Measurements from ENCODE around the gene FRMD4A.
"Not testable (repeated sequence)": the region's sequence is repeated elsewhere in the genome, so short reads cannot be mapped to it uniquely, and the experiment has no call there.

The FRMD4A gene

DNA sequence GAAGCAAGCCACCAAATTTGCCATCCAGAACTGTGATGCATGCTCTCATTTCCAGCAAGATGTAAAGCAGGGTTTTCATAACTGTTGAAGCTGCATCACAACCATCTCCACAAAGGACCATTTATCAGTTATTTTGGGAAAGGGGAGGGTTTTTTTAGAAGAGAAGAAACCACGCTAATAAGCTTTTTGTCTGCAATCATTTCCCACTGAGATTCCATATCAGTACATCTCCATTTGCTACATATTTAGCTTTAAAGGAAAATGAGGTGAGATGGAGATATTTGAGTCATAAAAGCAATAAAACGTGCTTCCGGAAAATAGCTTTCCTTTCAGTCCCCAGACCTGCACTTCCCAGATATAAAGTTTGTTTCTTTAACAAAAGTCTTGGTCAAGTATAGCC lies 258.2 kb downstream of the FRMD4A start:
- in situ Hi-C loops (cut with HindIII; ENCODE audit: low pct_unique_long_range_greater_than_20kb, low sequenced_read_pairs): no loop called here
- no peak for DNase-seq (ENCODE audit: low read depth in 1 of 2, low spot score in 1 of 2)
- no peak for TF ChIP-seq JUND (IDR thresholded peaks at IDR 0.05; ENCODE audit: low read depth)

DNA sequence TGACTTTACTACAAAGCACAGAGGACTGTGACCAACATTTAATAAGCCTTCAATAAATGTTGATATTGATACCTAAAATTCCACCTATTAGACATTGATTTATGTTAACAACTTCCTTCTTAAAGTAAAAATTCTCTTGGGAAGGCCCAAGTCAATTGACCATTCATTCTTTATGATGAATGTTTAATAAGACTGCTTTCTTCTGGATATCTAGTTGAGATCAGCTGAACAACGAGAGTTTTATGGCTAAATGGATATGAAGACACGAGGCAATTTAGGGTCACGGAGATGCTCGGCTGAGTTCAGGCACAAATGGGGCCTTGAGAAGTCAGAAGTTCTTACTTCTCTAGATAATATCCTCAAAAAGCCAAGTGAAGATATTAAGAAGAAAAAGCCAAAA lies 258.8 kb downstream of the FRMD4A start:
- TF ChIP-seq JUND (IDR thresholded peaks at IDR 0.05; ENCODE audit: low read depth): no peak
- no peak for DNase-seq (ENCODE audit: low read depth in 1 of 2, low spot score in 1 of 2)
- in situ Hi-C loops (cut with HindIII; ENCODE audit: low pct_unique_long_range_greater_than_20kb, low sequenced_read_pairs): no loop called here

DNA sequence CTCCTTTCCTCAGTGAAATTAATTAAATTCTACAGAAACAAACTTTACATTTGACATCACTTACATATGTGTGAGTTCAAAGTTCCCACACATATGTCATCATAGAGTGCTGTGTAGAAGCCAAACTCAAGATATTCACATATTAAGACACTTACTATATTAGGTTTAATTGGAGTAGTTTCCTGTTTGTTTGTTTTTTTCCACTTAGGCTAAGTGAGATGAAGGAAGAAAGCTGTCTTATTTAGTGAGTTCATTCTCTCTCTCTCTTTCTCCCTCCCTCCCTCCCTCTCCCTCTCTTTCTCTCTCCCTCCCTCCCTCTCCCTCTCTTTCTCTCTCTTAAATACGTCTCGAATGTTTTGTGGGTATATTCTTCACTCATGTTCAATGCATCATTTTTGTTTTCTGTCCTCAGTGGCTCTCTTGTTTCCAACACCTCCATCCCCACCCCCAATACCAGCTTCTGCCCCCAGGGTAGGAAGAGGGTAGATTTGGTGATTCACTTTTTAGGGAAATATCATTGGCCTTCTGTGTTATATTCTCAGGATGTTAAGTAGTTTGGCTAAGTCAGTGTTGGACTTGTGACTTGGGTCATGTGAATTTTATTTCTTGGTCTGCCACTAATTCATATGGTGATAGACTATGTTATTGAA lies 262.0 kb downstream of the FRMD4A start:
- DNase-seq (ENCODE audit: low read depth in 1 of 2, low spot score in 1 of 2): no peak
- in situ Hi-C loops (cut with HindIII; ENCODE audit: low pct_unique_long_range_greater_than_20kb, low sequenced_read_pairs): no loop called here
- TF ChIP-seq JUND (IDR thresholded peaks at IDR 0.05; ENCODE audit: low read depth): no peak

DNA sequence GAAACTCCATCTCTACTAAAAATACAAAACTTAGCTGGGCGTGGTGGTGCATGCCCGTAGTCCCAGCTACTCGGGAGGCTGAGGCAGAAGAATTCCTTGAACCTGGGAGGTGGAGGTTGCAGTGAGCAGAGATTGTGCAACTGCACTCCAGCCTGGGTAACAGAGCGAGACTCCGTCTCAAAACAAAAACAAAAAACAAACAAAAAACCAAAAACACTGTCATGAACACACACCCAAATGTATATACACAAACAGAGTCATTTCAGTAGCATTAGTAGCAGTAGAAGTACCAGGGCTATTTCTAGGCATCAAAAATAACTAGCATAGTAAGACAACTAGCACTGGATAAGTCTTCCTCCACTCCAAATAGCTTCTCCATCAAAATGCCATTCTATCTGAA lies 263.1 kb downstream of the FRMD4A start:
- in situ Hi-C loops (cut with HindIII; ENCODE audit: low pct_unique_long_range_greater_than_20kb, low sequenced_read_pairs); DNase-seq (ENCODE audit: low read depth in 1 of 2, low spot score in 1 of 2): not testable (repeated sequence)

DNA sequence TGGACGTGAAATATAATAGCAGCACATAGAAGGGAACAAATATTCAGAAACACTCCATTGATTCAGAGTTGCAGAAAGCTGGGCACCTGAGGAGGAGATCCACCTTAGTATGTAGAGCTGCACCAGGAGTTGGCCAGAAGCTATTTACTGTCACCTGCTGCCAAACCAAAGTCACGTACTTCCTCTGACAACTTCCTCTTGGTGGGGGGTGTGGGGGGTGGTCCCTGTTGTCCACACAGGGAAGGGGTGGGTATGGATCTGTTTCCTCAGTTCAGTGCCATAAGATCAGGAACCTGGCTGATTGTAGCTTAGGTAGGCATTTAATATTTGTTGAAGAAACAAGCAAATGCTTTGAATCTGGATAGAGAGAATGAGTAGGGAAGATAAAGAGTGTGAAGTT lies 264.6 kb downstream of the FRMD4A start:
- DNase-seq (ENCODE audit: low read depth in 1 of 2, low spot score in 1 of 2): no peak
- TF ChIP-seq JUND (IDR thresholded peaks at IDR 0.05; ENCODE audit: low read depth): no peak
- in situ Hi-C loops (cut with HindIII; ENCODE audit: low pct_unique_long_range_greater_than_20kb, low sequenced_read_pairs): no loop called here

DNA sequence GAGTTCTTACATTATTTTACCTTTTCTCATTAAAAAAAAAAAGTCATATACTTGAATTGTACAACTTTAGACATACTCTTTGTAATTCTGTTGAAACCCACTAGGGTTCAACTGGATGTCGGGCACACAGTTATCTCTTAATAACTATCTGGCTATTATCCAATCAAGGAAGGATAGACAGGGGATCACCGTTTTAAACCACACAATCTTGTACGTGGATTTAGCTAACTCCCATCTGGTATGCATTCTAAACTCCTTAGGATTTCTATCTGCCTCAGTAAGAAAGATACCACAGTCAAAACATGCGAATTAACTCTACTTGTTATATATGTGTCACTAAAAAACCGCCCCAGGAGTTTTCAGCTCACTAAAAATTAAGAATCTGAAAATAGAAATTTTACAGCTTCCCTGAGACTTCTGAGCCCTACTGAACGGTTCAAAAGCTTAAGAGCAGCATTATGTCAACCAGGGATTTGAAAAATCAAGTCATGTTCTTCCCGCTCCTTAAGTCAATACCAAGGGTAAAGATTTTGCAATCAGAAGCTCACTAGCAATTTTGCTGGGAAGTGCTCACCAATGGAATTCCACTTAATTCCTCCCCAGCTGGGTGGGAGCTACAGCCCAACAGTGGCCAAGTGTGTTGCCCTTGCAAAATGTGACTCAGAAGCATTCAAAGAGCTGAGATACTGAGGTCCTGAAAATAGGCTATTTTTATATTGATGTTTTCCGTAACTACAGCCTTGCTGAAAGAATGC lies 267.0 kb downstream of the FRMD4A start:
- TF ChIP-seq JUND (IDR thresholded peaks at IDR 0.05; ENCODE audit: low read depth): no peak
- no peak for DNase-seq (ENCODE audit: low read depth in 1 of 2, low spot score in 1 of 2)
- in situ Hi-C loops (cut with HindIII; ENCODE audit: low pct_unique_long_range_greater_than_20kb, low sequenced_read_pairs): no loop called here

DNA sequence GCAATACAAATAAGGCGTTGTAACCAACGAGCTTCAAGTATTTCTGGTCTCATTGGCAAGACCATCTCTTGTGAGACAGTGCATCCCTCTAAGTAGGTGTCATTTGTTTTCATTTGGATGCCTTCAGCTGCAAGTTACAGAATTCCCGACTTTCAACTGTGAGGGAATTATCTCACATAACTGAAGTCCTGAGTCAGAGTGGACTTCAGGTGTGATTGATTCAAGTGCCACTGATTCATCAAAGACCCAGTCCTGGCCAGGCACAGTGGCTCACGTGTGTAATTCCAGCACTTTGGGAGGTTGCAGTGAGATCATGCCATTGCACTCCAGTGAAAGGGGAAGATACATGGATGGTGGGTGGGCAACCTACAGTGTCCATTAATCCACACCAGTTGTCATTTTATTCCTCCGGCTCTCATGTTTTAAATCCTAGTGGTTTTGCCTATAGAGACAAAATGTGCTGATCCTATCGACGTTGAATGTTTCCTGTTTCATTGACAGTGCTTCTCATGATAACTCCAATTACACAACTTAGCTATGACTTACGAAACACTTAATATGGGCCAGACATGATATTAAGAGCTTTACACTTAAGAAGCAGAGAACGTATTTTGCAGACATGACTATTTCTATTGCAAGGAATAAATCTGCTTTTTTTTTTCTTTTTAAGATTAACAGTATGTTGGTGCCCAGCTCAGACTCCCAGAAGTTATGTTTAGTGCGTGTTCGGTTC lies 268.0 kb downstream of the FRMD4A start:
- in situ Hi-C loops (cut with HindIII; ENCODE audit: low pct_unique_long_range_greater_than_20kb, low sequenced_read_pairs): no loop called here
- DNase-seq (ENCODE audit: low read depth in 1 of 2, low spot score in 1 of 2): no peak
- no peak for TF ChIP-seq JUND (IDR thresholded peaks at IDR 0.05; ENCODE audit: low read depth)

DNA sequence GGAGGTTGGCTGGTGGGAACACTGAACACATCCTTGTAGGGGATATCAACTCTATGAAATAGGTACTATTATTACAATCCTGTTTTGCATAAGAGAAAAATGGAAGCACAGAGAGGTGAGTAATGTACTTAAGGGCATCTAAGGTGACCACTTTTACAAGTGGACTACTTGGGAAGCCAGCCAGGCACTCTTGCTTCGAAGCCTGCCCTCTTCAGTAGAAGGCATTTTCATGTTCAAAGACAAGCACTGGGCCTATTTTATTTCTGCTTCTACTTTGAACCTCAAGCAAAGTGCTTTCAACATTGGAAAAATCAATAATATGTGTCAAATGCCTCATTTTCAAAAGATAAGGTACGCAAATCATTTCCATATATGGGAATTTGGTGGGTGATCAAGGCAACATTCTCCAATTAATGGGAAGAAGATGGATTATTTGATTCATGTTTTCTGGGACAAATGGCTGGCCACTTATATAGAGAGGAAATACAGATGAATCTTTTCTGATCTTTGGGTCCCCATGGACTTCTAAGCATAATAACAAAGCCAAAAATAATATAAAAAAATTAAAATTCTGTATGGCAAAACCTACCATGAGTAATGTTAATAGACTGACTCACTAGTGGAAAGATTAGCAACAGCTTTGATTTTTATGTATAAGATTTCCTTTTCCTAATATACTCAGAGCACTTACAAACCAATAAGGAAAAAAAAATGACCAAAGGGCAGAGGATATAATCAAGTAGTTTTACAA lies 270.2 kb downstream of the FRMD4A start:
- DNase-seq (ENCODE audit: low read depth in 1 of 2, low spot score in 1 of 2): no peak
- no peak for TF ChIP-seq JUND (IDR thresholded peaks at IDR 0.05; ENCODE audit: low read depth)
- in situ Hi-C loops (cut with HindIII; ENCODE audit: low pct_unique_long_range_greater_than_20kb, low sequenced_read_pairs): no loop called here

DNA sequence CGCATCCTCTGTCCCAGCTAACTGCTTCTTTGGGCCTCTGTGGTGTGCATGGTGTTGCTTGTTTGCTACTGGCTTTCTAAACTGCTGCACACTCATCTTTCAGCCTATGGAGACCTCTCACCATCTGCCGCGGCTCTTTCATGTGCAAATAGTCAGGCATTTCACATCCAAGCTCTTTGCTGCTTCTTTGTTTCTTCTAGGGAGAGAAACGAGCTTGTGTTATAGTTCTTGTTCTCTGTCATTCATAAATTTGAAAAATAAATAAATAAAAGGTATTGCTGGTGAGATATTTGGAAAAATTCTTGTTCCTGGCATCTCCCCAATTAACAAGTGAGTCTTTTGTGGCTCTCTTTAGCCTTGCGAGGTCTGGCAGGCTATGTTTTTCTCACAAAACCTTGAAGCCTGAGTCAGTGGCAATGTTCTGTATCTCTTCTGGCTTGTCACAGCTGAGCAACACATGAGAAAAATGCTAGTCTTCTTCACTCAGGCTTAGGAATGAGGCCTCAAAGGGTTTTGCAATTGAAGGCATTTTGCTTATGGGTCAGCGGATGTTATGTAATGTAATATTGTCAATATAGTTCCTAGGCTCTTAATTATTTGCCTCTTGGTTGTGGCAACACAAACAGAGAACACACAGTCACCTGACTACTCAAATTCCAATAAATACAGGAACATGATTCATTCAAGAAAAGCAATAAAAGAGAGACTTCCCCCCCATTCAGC lies 274.0 kb downstream of the FRMD4A start:
- no peak for TF ChIP-seq JUND (IDR thresholded peaks at IDR 0.05; ENCODE audit: low read depth)
- in situ Hi-C loops (cut with HindIII; ENCODE audit: low pct_unique_long_range_greater_than_20kb, low sequenced_read_pairs): no loop called here
- DNase-seq (ENCODE audit: low read depth in 1 of 2, low spot score in 1 of 2): no peak

DNA sequence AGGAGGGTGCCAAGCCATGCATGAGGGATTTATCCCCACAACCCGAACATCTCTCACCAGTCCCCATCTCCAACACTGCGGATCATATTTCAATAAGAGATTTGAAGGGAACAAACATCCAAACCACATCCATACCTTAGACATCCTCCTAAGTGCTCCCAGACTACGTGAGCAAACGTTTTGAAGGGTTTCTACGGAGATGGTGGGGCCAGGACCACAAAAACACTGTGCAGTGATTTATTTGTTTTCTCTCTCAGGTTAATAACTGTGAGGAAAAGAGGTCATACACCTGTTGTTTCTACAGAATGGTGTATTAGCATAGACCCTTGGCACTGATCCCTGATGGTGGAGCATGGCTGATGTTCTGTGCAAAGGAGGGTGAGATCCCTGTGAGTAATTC lies 277.8 kb downstream of the FRMD4A start:
- in situ Hi-C loops (cut with HindIII; ENCODE audit: low pct_unique_long_range_greater_than_20kb, low sequenced_read_pairs): no loop called here
- no peak for DNase-seq (ENCODE audit: low read depth in 1 of 2, low spot score in 1 of 2)
- no peak for TF ChIP-seq JUND (IDR thresholded peaks at IDR 0.05; ENCODE audit: low read depth)

DNA sequence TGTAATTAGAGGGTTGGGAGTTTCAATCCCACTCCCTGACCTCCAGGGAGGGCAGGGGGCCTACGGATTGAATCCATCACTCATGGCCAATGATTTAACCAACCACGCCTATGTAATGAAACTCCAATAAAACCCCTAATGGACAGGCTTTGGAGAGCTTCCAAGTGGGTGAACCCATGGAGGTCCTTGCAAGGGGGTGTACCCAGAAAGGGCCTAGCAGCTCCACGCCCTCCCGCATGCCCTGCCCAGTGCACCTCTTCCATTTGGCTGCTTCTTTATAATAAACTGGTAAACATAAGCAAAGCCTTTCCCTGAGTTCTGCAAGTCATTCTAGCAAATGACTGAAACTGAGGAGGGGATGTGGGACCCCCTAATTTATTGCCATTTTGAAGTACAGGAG lies 280.1 kb downstream of the FRMD4A start:
- in situ Hi-C loops (cut with HindIII; ENCODE audit: low pct_unique_long_range_greater_than_20kb, low sequenced_read_pairs): no loop called here

More for the DNA sequence above, 280.1 kb downstream of the FRMD4A start:
- no peak for TF ChIP-seq JUND (IDR thresholded peaks at IDR 0.05; ENCODE audit: low read depth)
- no peak for DNase-seq (ENCODE audit: low read depth in 1 of 2, low spot score in 1 of 2)
